Measurements from ENCODE around the gene TSPAN5. TPM values are rescaled to one million over a fixed set of nuclear protein-coding genes. Genes with fewer than 3 reads are reported as not detected.
"Not testable (repeated sequence)": the region's sequence is repeated elsewhere in the genome, so short reads cannot be mapped to it uniquely, and the experiment has no call there.

The TSPAN5 gene
- total RNA-seq, 2 experiments from 2014 or later = 1.8 to 2.8 TPM

- Mint-ChIP-seq H3K4me3 (no peak overlapping the region), H3K27ac (no peak overlapping the region)
- ATAC-seq (ENCODE audit: poor library complexity) = no peak
These were observed 177.2 kb downstream of the TSPAN5 start for GRCh38 chr4:98481167-98481566.

GRCh38 chr4:98480535-98480934 is 177.9 kb downstream of the TSPAN5 start:
- peaks cover 35% of the 10 kb centered on the region for H3K36me3 Mint-ChIP-seq (ENCODE audit: low read depth)
- no peaks in the 10 kb centered on the region for H3K27me3 ChIP-seq (ENCODE audit: control insufficient read depth in 1 of 2, insufficient read depth in 2 of 2, low read length in 2 of 2)
- ChIA-PET CTCF (no interaction called here), POLR2A (no interaction called here)
- H3K9me3 ChIP-seq (ENCODE audit: control insufficient read depth in 1 of 2, insufficient read depth in 1 of 2, low read length in 2 of 2) = no peaks in the 10 kb centered on the region
- no peak overlapping the region for H3K4me3 Mint-ChIP-seq
- no peaks in the 10 kb centered on the region for H3K9me3 Mint-ChIP-seq
- H3K4me3 ChIP-seq (ENCODE audit: low read length) = no peak overlapping the region
- intact Hi-C loops (cut with DNase I, micrococcal nuclease) = no loop called here
- no peak for ATAC-seq (ENCODE audit: poor library complexity)
- no peak overlapping the region for H3K27ac Mint-ChIP-seq
- TF ChIP-seq CTCF (IDR thresholded peaks at IDR 0.05) = no peak
- H3K27ac ChIP-seq (ENCODE audit: low read depth in 1 of 2, low read length in 2 of 2) = no peak overlapping the region
- peaks cover 11% of the 10 kb centered on the region for H3K4me1 ChIP-seq (ENCODE audit: insufficient read depth, low read length)
- DNase-seq = no peak
- H3K4me1 Mint-ChIP-seq (ENCODE audit: low read depth) = peaks cover 27% of the 10 kb centered on the region
- no peaks in the 10 kb centered on the region for H3K27me3 Mint-ChIP-seq
- H3K36me3 ChIP-seq (ENCODE audit: insufficient read depth, low read length) = peaks cover 25% of the 10 kb centered on the region

More at GRCh38 chr4:98481167-98481566, 177.2 kb downstream of the TSPAN5 start:
- CTCF ChIA-PET = no interaction called here
- Histone ChIP-seq H3K27me3 (ENCODE audit: control insufficient read depth in 1 of 2, insufficient read depth in 2 of 2, low read length in 2 of 2) (no peaks in the 10 kb centered on the region), H3K36me3 (ENCODE audit: insufficient read depth, low read length) (peaks cover 23% of the 10 kb centered on the region), H3K27ac (ENCODE audit: low read depth in 1 of 2, low read length in 2 of 2) (no peak overlapping the region), H3K9me3 (ENCODE audit: control insufficient read depth in 1 of 2, insufficient read depth in 1 of 2, low read length in 2 of 2) (no peaks in the 10 kb centered on the region), H3K4me1 (ENCODE audit: insufficient read depth, low read length) (peaks cover 11% of the 10 kb centered on the region), H3K4me3 (ENCODE audit: low read length) (no peak overlapping the region)
- no peak for DNase-seq
- Mint-ChIP-seq H3K9me3 (no peaks in the 10 kb centered on the region), H3K27me3 (no peaks in the 10 kb centered on the region), H3K4me1 (ENCODE audit: low read depth) (peaks cover 33% of the 10 kb centered on the region), H3K36me3 (ENCODE audit: low read depth) (peaks cover 32% of the 10 kb centered on the region)
- TF ChIP-seq CTCF (IDR thresholded peaks at IDR 0.05) = no peak
- POLR2A ChIA-PET = no interaction called here
- intact Hi-C loops (cut with DNase I, micrococcal nuclease) = no loop called here

GRCh38 chr4:98479590-98479989 is 178.8 kb downstream of the TSPAN5 start:
- H3K4me3 Mint-ChIP-seq; intact Hi-C loops (cut with DNase I, micrococcal nuclease); H3K4me3 ChIP-seq (ENCODE audit: low read length); H3K27me3 Mint-ChIP-seq; POLR2A ChIA-PET; H3K27ac Mint-ChIP-seq; H3K9me3 Mint-ChIP-seq; H3K27me3 ChIP-seq (ENCODE audit: control insufficient read depth in 1 of 2, insufficient read depth in 2 of 2, low read length in 2 of 2); H3K27ac ChIP-seq (ENCODE audit: low read depth in 1 of 2, low read length in 2 of 2); DNase-seq; CTCF ChIA-PET; H3K9me3 ChIP-seq (ENCODE audit: control insufficient read depth in 1 of 2, insufficient read depth in 1 of 2, low read length in 2 of 2); ATAC-seq (ENCODE audit: poor library complexity): not testable (repeated sequence)
- H3K4me1 ChIP-seq (ENCODE audit: insufficient read depth, low read length) = peaks cover 11% of the 10 kb centered on the region
- Mint-ChIP-seq H3K4me1 (ENCODE audit: low read depth) (peaks cover 21% of the 10 kb centered on the region), H3K36me3 (ENCODE audit: low read depth) (peaks cover 43% of the 10 kb centered on the region)
- peaks cover 31% of the 10 kb centered on the region for H3K36me3 ChIP-seq (ENCODE audit: insufficient read depth, low read length)

- no peak overlapping the region for H3K27ac Mint-ChIP-seq
- no peaks in the 10 kb centered on the region for H3K27me3 ChIP-seq (ENCODE audit: control insufficient read depth in 1 of 2, insufficient read depth in 2 of 2, low read length in 2 of 2)
These were observed 181.5 kb downstream of the TSPAN5 start for GRCh38 chr4:98476891-98477290.

More at GRCh38 chr4:98476891-98477290, 181.5 kb downstream of the TSPAN5 start:
- ATAC-seq (ENCODE audit: poor library complexity) (no peak), DNase-seq (no peak)
- POLR2A ChIA-PET = interaction anchor here (1.7 kb wide), 1 partner anchor 9 kb away, joined by 5 read pairs; no protein-coding TSS in a partner anchor
- no peak overlapping the region for H3K27ac ChIP-seq (ENCODE audit: low read depth in 1 of 2, low read length in 2 of 2)
- H3K9me3 Mint-ChIP-seq = no peaks in the 10 kb centered on the region
- no peak overlapping the region for H3K4me3 Mint-ChIP-seq
- intact Hi-C loops (cut with DNase I, micrococcal nuclease) = no loop called here
- no peaks in the 10 kb centered on the region for H3K27me3 Mint-ChIP-seq
- H3K4me1 ChIP-seq (ENCODE audit: insufficient read depth, low read length) = no peaks in the 10 kb centered on the region
- CTCF ChIA-PET = interaction anchor here (0.7 kb wide), 1 partner anchor 9 kb away, joined by 4 read pairs; no protein-coding TSS in a partner anchor
- peaks cover 55% of the 10 kb centered on the region for H3K36me3 Mint-ChIP-seq (ENCODE audit: low read depth)
- H3K36me3 ChIP-seq (ENCODE audit: insufficient read depth, low read length) = peaks cover 34% of the 10 kb centered on the region
- no peaks in the 10 kb centered on the region for H3K9me3 ChIP-seq (ENCODE audit: control insufficient read depth in 1 of 2, insufficient read depth in 1 of 2, low read length in 2 of 2)
- peaks cover under 1% of the 10 kb centered on the region for H3K4me1 Mint-ChIP-seq (ENCODE audit: low read depth)
- no peak overlapping the region for H3K4me3 ChIP-seq (ENCODE audit: low read length)
- no peak for TF ChIP-seq CTCF (IDR thresholded peaks at IDR 0.05)
